Mammary epithelial cell (primary cell): ENCODE measurements around the gene NXPH2.

ENCODE experiments used
- CTCF ChIP-seq, 2 donors: IDR thresholded peaks in 1 of 2; conservative IDR thresholded peaks in 1 of 2; 2 replicates each; pipeline ENCODE4 v1.5.1; 2011 to 2012; ENCODE audit warnings: inconsistent platforms in 2 of 2, low read length in 2 of 2, mild to moderate bottlenecking in 2 of 2, control low read depth in 1 of 2, low read depth in 1 of 2; ENCODE audit not compliant: insufficient read depth in 1 of 2; ENCODE audit errors: extremely low read depth in 1 of 2
- EZH2 ChIP-seq: IDR thresholded peaks from 2 replicates; pipeline ENCODE4 v1.6.1; 2012; ENCODE audit warnings: low read length, inconsistent platforms, borderline replicate concordance

- TF ChIP-seq CTCF (conservative IDR thresholded peaks at IDR 0.05 in 1 of 2, IDR thresholded peaks at IDR 0.05 in 1 of 2; ENCODE audit: extremely low read depth in 1 of 2, insufficient read depth in 1 of 2, low read depth in 1 of 2, low read length in 2 of 2) = no peak
- TF ChIP-seq EZH2 = no peak
These were observed 147.1 kb downstream of the NXPH2 start for GRCh38 chr2:138633049-138633448.
